ENCODE results near the gene ZNF219. TPM values are rescaled to one million over a fixed set of nuclear protein-coding genes. Genes with fewer than 3 reads are reported as not detected.
A peak's percentile ranks its signal among the peaks of the same experiment; 100 is the strongest.

The ZNF219 gene
- total and polyA plus RNA-seq, 4 experiments from 2014 or later = 0.80 to 8.0 (median 5.3) TPM

- Histone ChIP-seq H3K27me3 (ENCODE audit: insufficient read depth, low read length) (no peaks in the 10 kb centered on the region), H3K9me3 (ENCODE audit: control insufficient read depth in 1 of 2, low read length in 2 of 2) (no peaks in the 10 kb centered on the region), H3K36me3 (ENCODE audit: insufficient read depth, low read length) (no peaks in the 10 kb centered on the region), H3K4me1 (ENCODE audit: insufficient read depth, low read length) (peaks cover 24% of the 10 kb centered on the region), H3K27ac (ENCODE audit: low read depth, low read length) (peak overlapping the region; percentile 51), H3K4me3 (ENCODE audit: low read length in 2 of 2) (no peak overlapping the region)
- intact Hi-C loops (cut with micrococcal nuclease) = loop anchor here (5.0 kb wide), 1 partner anchor 415 kb away; the partner anchor contains the start of gene RNASE4
- ChIA-PET POLR2A (ENCODE audit: partially characterized antibody) (interaction anchor here (0.6 to 2.4 kb wide), 4 partner anchors 9 to 139 kb away, joined by 3 to 15 read pairs (median 4); partner anchors contain the start of gene ARHGEF40), CTCF (ENCODE audit: partially characterized antibody) (interaction anchor here (0.6 to 7.3 kb wide), 8 partner anchors 8 to 126 kb away, joined by 4 to 296 read pairs (median 6); partner anchors contain the start of genes SLC39A2 and TMEM253)
- peaks cover 0 to 6% of the 10 kb centered on the region in 2 donors for H3K36me3 Mint-ChIP-seq
- no peaks in the 10 kb centered on the region for H3K27me3 Mint-ChIP-seq
- DNase-seq = no peak
- peaks cover 13 to 46% (median 22%) of the 10 kb centered on the region in 4 donors for H3K4me1 Mint-ChIP-seq
- no peaks in the 10 kb centered on the region for H3K9me3 Mint-ChIP-seq
- H3K27ac Mint-ChIP-seq = peak overlapping the region; percentile 87 to 95 (median 89)
- H3K4me3 Mint-ChIP-seq = peak overlapping the region; percentile 64 to 83 (median 80)
Measured at GRCh38 chr14:21096978-21097635, 1.3 kb downstream of the ZNF219 start.

DNA sequence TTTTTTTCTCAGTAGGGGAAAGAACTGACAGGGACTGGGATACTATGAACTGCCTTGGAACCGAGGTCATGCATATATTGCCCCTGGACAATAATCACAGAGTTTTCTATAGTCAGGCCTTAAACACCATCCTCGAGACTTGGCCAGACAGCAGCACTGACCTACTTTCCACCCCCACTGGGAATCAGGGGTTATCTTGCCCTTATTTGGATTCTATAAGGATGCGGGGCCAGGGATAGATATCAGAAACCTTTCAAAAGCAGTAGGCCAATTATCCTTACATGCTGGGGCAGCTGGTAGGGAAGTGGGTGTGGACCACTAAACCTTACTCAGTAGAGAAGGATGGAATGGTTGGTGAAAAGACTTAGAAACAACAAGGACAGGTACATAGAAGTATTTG lies 2.0 kb downstream of the ZNF219 start:
- intact Hi-C loops (cut with micrococcal nuclease) = loop anchor here (5.0 kb wide), 1 partner anchor 414 kb away; the partner anchor contains the start of gene RNASE4
- H3K27ac ChIP-seq (ENCODE audit: low read depth, low read length) = peak overlapping the region; percentile 51
- POLR2A ChIA-PET (ENCODE audit: partially characterized antibody) = interaction anchor here (1.2 to 5.3 kb wide), 4 partner anchors 8 to 26 kb away, joined by 3 to 82 read pairs (median 9); no protein-coding TSS in a partner anchor

GRCh38 chr14:21095430-21096205 lies 2.8 kb downstream of the ZNF219 start:
- Histone ChIP-seq H3K27me3 (ENCODE audit: insufficient read depth, low read length) (no peaks in the 10 kb centered on the region), H3K4me3 (ENCODE audit: low read length in 2 of 2) (no peak overlapping the region), H3K36me3 (ENCODE audit: insufficient read depth, low read length) (no peaks in the 10 kb centered on the region), H3K4me1 (ENCODE audit: insufficient read depth, low read length) (peaks cover 24% of the 10 kb centered on the region), H3K27ac (ENCODE audit: low read depth, low read length) (no peak overlapping the region), H3K9me3 (ENCODE audit: control insufficient read depth in 1 of 2, low read length in 2 of 2) (no peaks in the 10 kb centered on the region)
- Mint-ChIP-seq H3K4me1 (peaks cover 13 to 46% (median 25%) of the 10 kb centered on the region in 4 donors), H3K27ac (peak overlapping the region; percentile 51 to 95 (median 88)), H3K27me3 (no peaks in the 10 kb centered on the region), H3K36me3 (peaks cover 0 to 6% of the 10 kb centered on the region in 2 donors), H3K4me3 (peak overlapping the region in 2 of 8 donors; percentile 6 to 67), H3K9me3 (no peaks in the 10 kb centered on the region)
- CTCF ChIA-PET (ENCODE audit: partially characterized antibody) = interaction anchor here (1.1 to 7.3 kb wide), 6 partner anchors 10 to 125 kb away, joined by 3 to 296 read pairs (median 62); partner anchors contain the start of gene TMEM253
- no peak for DNase-seq
- POLR2A ChIA-PET (ENCODE audit: partially characterized antibody) = interaction anchor here (0.6 to 5.3 kb wide), 5 partner anchors 9 to 165 kb away, joined by 3 to 82 read pairs (median 3); no protein-coding TSS in a partner anchor
- intact Hi-C loops (cut with micrococcal nuclease) = loop anchor here (5.0 kb wide), 1 partner anchor 413 kb away; the partner anchor contains the start of gene RNASE4

More for the DNA sequence above, 2.0 kb downstream of the ZNF219 start:
- Mint-ChIP-seq H3K4me3 (peak overlapping the region in 7 of 8 donors; percentile 24 to 83 (median 80)), H3K9me3 (no peaks in the 10 kb centered on the region), H3K36me3 (peaks cover 0 to 6% of the 10 kb centered on the region in 2 donors), H3K27me3 (no peaks in the 10 kb centered on the region), H3K27ac (peak overlapping the region; percentile 87 to 95 (median 89)), H3K4me1 (peaks cover 13 to 46% (median 23%) of the 10 kb centered on the region in 4 donors)
- CTCF ChIA-PET (ENCODE audit: partially characterized antibody) = interaction anchor here (1.1 to 7.3 kb wide), 7 partner anchors 9 to 126 kb away, joined by 3 to 296 read pairs (median 6); partner anchors contain the start of genes SLC39A2 and TMEM253
- Histone ChIP-seq H3K4me1 (ENCODE audit: insufficient read depth, low read length) (peaks cover 24% of the 10 kb centered on the region), H3K27me3 (ENCODE audit: insufficient read depth, low read length) (no peaks in the 10 kb centered on the region), H3K9me3 (ENCODE audit: control insufficient read depth in 1 of 2, low read length in 2 of 2) (no peaks in the 10 kb centered on the region), H3K4me3 (ENCODE audit: low read length in 2 of 2) (no peak overlapping the region), H3K36me3 (ENCODE audit: insufficient read depth, low read length) (no peaks in the 10 kb centered on the region)
- no peak for DNase-seq

DNA sequence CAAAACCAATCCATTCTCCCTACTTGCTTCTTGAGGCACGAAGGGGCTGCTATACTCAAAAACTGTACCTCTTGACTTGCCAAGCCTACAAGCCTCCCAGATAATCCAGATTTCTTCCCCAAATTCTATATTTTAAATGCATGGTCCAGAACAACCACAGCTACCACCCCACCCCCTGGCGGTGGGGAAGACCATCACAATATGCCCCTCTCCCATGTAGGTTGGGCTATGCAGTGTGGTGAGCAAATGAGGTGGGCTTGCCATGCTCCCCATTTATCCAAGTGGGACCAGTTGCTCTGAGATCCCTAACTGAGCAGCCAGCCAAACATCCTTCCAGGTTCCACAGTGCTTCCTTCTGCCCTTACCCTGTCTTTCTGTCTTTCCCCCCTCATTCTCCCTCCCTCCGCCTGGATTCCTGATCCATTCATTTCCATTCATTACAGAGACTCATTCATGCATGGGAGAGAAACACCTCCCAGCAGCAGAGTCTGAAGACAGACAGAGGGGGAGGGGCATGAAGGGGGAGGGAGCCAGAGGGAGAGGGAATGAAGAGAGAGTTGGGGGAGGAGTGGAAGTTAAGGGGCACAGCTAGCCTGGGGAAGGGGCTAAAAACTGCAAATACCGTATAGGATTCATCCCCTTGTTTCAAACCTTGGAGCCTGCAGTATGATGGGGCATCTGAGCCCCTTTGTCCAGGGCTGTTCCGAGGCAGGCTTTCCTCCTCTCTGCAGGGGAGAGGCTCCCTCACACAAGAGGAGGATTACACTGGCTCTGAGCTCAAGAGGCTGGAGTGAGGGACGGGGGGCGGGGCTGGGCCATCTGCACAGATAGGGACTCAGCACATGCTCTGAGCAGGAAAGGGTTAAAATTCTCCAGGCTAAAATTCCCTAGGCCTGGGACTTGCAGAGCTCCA lies 4.4 kb downstream of the ZNF219 start:
- Mint-ChIP-seq H3K4me3 (no peak overlapping the region), H3K9me3 (no peaks in the 10 kb centered on the region), H3K27ac (peak overlapping the region in 4 of 7 donors; percentile 53 to 87 (median 60)), H3K27me3 (no peaks in the 10 kb centered on the region), H3K4me1 (peaks cover 11 to 43% (median 21%) of the 10 kb centered on the region in 4 donors), H3K36me3 (peaks cover 0 to 6% of the 10 kb centered on the region in 2 donors)
- Histone ChIP-seq H3K36me3 (ENCODE audit: insufficient read depth, low read length) (no peaks in the 10 kb centered on the region), H3K4me3 (ENCODE audit: low read length in 2 of 2) (no peak overlapping the region), H3K9me3 (ENCODE audit: control insufficient read depth in 1 of 2, low read length in 2 of 2) (no peaks in the 10 kb centered on the region), H3K4me1 (ENCODE audit: insufficient read depth, low read length) (peaks cover 18% of the 10 kb centered on the region), H3K27me3 (ENCODE audit: insufficient read depth, low read length) (no peaks in the 10 kb centered on the region), H3K27ac (ENCODE audit: low read depth, low read length) (no peak overlapping the region)
- ChIA-PET POLR2A (ENCODE audit: partially characterized antibody) (interaction anchor here (2.9 to 5.3 kb wide), 2 partner anchors 10 to 79 kb away, joined by 16 to 82 read pairs; no protein-coding TSS in a partner anchor), CTCF (ENCODE audit: partially characterized antibody) (interaction anchor here (0.8 to 7.3 kb wide), 12 partner anchors 10 to 78 kb away, joined by 3 to 296 read pairs (median 12); partner anchors contain the start of genes ARHGEF40 and TMEM253)
- DNase-seq = no peak
- intact Hi-C loops (cut with micrococcal nuclease) = loop anchor here (2.0 kb wide), 1 partner anchor 69 kb away; the partner anchor contains the start of gene NDRG2

- peaks cover 18% of the 10 kb centered on the region for H3K4me1 ChIP-seq (ENCODE audit: insufficient read depth, low read length)
- H3K9me3 ChIP-seq (ENCODE audit: control insufficient read depth in 1 of 2, low read length in 2 of 2) = no peaks in the 10 kb centered on the region
- ChIA-PET CTCF (ENCODE audit: partially characterized antibody) (interaction anchor here (1.2 to 7.3 kb wide), 16 partner anchors 9 to 88 kb away, joined by 4 to 296 read pairs (median 12); partner anchors contain the start of genes ARHGEF40 and TMEM253), POLR2A (ENCODE audit: partially characterized antibody) (interaction anchor here (1.0 to 5.3 kb wide), 6 partner anchors 8 to 81 kb away, joined by 3 to 82 read pairs (median 5); partner anchors contain the start of gene TMEM253)
- DNase-seq = no peak
- no peaks in the 10 kb centered on the region for H3K27me3 Mint-ChIP-seq
- H3K27ac Mint-ChIP-seq = peak overlapping the region in 3 of 7 donors; percentile 57 to 87 (median 68)
- H3K9me3 Mint-ChIP-seq = no peaks in the 10 kb centered on the region
- intact Hi-C loops (cut with micrococcal nuclease) = loop anchor here (2.0 kb wide), 1 partner anchor 68 kb away; the partner anchor contains the start of gene NDRG2
- no peaks in the 10 kb centered on the region for H3K27me3 ChIP-seq (ENCODE audit: insufficient read depth, low read length)
- H3K27ac ChIP-seq (ENCODE audit: low read depth, low read length) = peak overlapping the region; percentile 17
- H3K4me3 Mint-ChIP-seq = peak overlapping the region in 1 of 8 donors; percentile 72
- H3K36me3 Mint-ChIP-seq = peaks cover 0 to 2% of the 10 kb centered on the region in 2 donors
- H3K36me3 ChIP-seq (ENCODE audit: insufficient read depth, low read length) = no peaks in the 10 kb centered on the region
- no peak overlapping the region for H3K4me3 ChIP-seq (ENCODE audit: low read length in 2 of 2)
- H3K4me1 Mint-ChIP-seq = peaks cover 11 to 47% (median 24%) of the 10 kb centered on the region in 4 donors
Measured at GRCh38 chr14:21093018-21093417, 5.4 kb downstream of the ZNF219 start.

All from CD4-positive, alpha-beta memory T cell (primary cell).